CD4-positive, alpha-beta T cell treated with Interleukin-15 for 4 hours (primary cell): ENCODE measurements around the gene FHOD1.

Source experiments
- DNase-seq: peaks from one replicate; pipeline ENCODE4 v3.0.0-alpha.2; 2020; ENCODE audit warnings: low spot score

The FHOD1 gene

GRCh38 chr16:67249178-67250044 is 2.1 kb upstream of the FHOD1 start:
- DNase-seq: no peak

- DNase-seq: no peak
Measured at GRCh38 chr16:67248401-67249177, 1.3 kb upstream of the FHOD1 start, which contains the start of gene SLC9A5. Gene SLC9A5, plus strand, starts transcription at chr16:67248979. Its CDS starts 36 bp downstream, at chr16:67249015.

- no peak for DNase-seq
Measured at GRCh38 chr16:67248073-67248400, 756 bp upstream of the FHOD1 start.

GRCh38 chr16:67246756-67247191 is 507 bp downstream of the FHOD1 start:
- no peak for DNase-seq

- peak; percentile 41 for DNase-seq
Measured at GRCh38 chr16:67246081-67246755, 1.1 kb downstream of the FHOD1 start.

GRCh38 chr16:67245674-67246080 is 1.6 kb downstream of the FHOD1 start:
- DNase-seq: no peak

- DNase-seq: no peak
Measured at GRCh38 chr16:67245186-67245585, 2.1 kb downstream of the FHOD1 start.

GRCh38 chr16:67244387-67245185 is 2.7 kb downstream of the FHOD1 start:
- DNase-seq: peak; percentile 90

- DNase-seq: no peak
Measured at GRCh38 chr16:67243481-67243880, 3.8 kb downstream of the FHOD1 start.

- DNase-seq: no peak
Measured at GRCh38 chr16:67242138-67242730, 5.0 kb downstream of the FHOD1 start.

GRCh38 chr16:67241008-67241900 is 6.0 kb downstream of the FHOD1 start:
- DNase-seq: no peak

- DNase-seq: no peak
Measured at GRCh38 chr16:67240506-67240905, 6.8 kb downstream of the FHOD1 start.

GRCh38 chr16:67238806-67239470 is 8.3 kb downstream of the FHOD1 start:
- DNase-seq: no peak

- no peak for DNase-seq
Measured at GRCh38 chr16:67238278-67238575, 9.1 kb downstream of the FHOD1 start.

- DNase-seq: no peak
Measured at GRCh38 chr16:67237396-67238277, 9.6 kb downstream of the FHOD1 start.

GRCh38 chr16:67236563-67237395 is 10.5 kb downstream of the FHOD1 start:
- DNase-seq: peak; percentile 74

GRCh38 chr16:67235816-67236562 is 11.3 kb downstream of the FHOD1 start:
- DNase-seq: peak; percentile 70
